Thoracic aorta (tissue), 2 donors: ENCODE data around the gene SRD5A1. TPM values are rescaled to one million over a fixed set of nuclear protein-coding genes. Genes with fewer than 3 reads are reported as not detected.
A peak's percentile ranks its signal among the peaks of the same experiment; 100 is the strongest.

Experiments used
- ATAC-seq: fragments of 150-250 bp; one replicate; pipeline ENCODE4 v1.8.0; 2017; ENCODE audit warnings: low read depth; ENCODE audit not compliant: insufficient number of reproducible peaks, low FRiP score
- DNase-seq: peaks from one replicate; pipeline ENCODE4 v3.0.0-alpha.2; 2020; ENCODE audit warnings: low spot score
- H3K27ac ChIP-seq, 2 donors: fragments of 200-600 bp; sonication (generic); 1 replicate in 1 of 2; 2 replicates in 1 of 2; pipeline ENCODE4 v1.5.1; 2016; ENCODE audit warnings: mild to moderate bottlenecking in 2 of 2, moderate library complexity in 2 of 2
- H3K27me3 ChIP-seq: fragments of 200-600 bp; sonication (generic); replicated peaks from 2 replicates; pipeline ENCODE4 v1.6.0; 2016; ENCODE audit warnings: mild to moderate bottlenecking; ENCODE audit not compliant: insufficient read depth
- H3K36me3 ChIP-seq: fragments of 200-600 bp; sonication (generic); one replicate; pipeline ENCODE4 v1.5.1; 2016
- H3K4me1 ChIP-seq, 2 donors: fragments of 200-600 bp; sonication (generic); 1 replicate in 1 of 2; 2 replicates in 1 of 2; pipeline versions ENCODE4 v1.5.1 to v1.6.0; 2016; ENCODE audit warnings: low read depth in 2 of 2, mild to moderate bottlenecking in 1 of 2; ENCODE audit not compliant: control insufficient read depth in 1 of 2
- H3K4me3 ChIP-seq: fragments of 200-600 bp; sonication (generic); 2 replicates; pipeline ENCODE4 v1.5.1; 2016; ENCODE audit warnings: mild to moderate bottlenecking
- H3K9me3 ChIP-seq: fragments of 200-600 bp; sonication (generic); 2 replicates; pipeline ENCODE4 v1.5.1; 2016
- total RNA-seq, 2 donors: library from RNA; depleted of rRNA; stranded (reverse); fragments of >200 nt; gene quantifications; one replicate each; pipeline versions ENCODE4 v1.1.0 to v1.2.3, GENCODE V29; 2016
- TF ChIP-seq, protein P1 (sequence below): fragments of 200-600 bp; sonication (generic); IDR thresholded peaks from one replicate; pipeline ENCODE4 v1.5.1; 2019; ENCODE audit warnings: antibody characterized with exemption

Gene SRD5A1
- total RNA-seq, 2 donors from 2014 or later: 7.6 to 8.5 TPM

DNA sequence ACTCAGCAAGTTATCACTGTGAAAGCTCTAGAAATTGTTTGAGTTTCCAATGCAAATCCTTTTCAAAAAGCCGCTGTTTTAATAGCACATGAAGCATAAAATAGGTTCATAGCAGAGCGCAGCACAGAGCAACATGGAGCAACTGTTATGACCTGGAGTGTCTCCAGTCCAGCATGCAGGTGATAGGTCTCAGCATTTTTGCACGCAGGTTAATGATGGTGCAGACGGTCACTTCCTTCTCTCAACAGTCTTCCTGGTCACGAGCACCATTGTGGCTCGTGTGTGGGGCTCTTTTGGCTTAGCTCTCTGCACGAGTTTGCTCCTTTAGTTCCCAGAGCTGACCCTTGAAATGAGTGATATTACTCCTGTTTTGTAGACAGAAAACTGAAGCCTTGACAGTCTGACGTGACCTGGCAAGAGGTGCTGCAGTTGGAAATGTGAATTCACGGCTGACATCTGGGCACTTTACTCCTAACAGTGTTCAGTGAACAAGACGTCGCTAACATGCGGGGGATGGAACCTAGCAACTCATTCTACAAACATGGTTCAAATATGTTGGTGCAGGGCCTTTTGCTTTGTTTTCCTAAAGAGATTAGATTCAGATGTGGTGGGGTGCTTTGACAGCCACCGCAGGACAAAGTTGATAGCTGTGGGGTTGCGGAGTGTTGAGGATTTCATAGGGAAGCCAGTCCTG, 90.0 kb downstream of the SRD5A1 start:
- Histone ChIP-seq H3K27ac (peak overlapping the region in 1 of 2 donors; percentile 37), H3K4me1 (peaks cover 41 to 97% of the 10 kb centered on the region in 2 donors), H3K36me3 (no peaks in the 10 kb centered on the region), H3K4me3 (peak overlapping the region; percentile 67), H3K27me3 (no peaks in the 10 kb centered on the region), H3K9me3 (no peaks in the 10 kb centered on the region)
- DNase-seq: no peak
- TF ChIP-seq, protein P1, sequence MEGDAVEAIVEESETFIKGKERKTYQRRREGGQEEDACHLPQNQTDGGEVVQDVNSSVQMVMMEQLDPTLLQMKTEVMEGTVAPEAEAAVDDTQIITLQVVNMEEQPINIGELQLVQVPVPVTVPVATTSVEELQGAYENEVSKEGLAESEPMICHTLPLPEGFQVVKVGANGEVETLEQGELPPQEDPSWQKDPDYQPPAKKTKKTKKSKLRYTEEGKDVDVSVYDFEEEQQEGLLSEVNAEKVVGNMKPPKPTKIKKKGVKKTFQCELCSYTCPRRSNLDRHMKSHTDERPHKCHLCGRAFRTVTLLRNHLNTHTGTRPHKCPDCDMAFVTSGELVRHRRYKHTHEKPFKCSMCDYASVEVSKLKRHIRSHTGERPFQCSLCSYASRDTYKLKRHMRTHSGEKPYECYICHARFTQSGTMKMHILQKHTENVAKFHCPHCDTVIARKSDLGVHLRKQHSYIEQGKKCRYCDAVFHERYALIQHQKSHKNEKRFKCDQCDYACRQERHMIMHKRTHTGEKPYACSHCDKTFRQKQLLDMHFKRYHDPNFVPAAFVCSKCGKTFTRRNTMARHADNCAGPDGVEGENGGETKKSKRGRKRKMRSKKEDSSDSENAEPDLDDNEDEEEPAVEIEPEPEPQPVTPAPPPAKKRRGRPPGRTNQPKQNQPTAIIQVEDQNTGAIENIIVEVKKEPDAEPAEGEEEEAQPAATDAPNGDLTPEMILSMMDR: no peak
- ATAC-seq: no peak

DNA sequence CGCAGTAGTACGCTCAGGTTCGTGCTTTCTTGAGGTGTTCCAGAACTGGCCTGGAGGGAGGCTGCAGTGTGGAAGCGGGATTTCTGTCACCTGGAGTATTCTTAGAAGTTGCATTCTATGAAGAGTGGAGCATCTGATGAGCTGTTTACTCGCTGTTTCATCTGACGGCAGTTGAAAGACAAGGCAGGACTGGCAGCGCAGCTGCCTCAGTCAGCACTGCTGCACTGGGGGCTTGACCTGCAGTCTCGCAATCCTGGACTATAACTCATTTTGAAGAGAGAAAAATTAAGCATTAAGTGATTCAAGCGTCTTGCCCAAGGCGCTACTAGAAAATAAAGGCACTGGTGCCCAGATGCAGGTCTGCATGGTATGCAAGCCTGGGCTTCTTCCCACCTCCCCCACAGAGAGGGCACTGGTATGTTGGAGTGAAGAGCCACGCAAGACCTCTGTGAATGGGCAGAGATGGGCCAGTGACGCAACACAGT, 90.6 kb downstream of the SRD5A1 start:
- DNase-seq (no peak), ATAC-seq (no peak)
- no peak overlapping the region for H3K4me3 ChIP-seq
- no peaks in the 10 kb centered on the region for H3K9me3 ChIP-seq
- TF ChIP-seq, protein P1: no peak
- no peaks in the 10 kb centered on the region for H3K36me3 ChIP-seq
- peaks cover 41 to 98% of the 10 kb centered on the region in 2 donors for H3K4me1 ChIP-seq
- no peaks in the 10 kb centered on the region for H3K27me3 ChIP-seq
- H3K27ac ChIP-seq: no peak overlapping the region

Other genes starting within 250 kb of the SRD5A1 start
- gene UBE2QL1, start 184.6 kb upstream of the SRD5A1 start, total RNA-seq: 1 to 10 TPM; 3.2 to 3.5 TPM
- gene NSUN2, start 396 bp upstream of the SRD5A1 start, total RNA-seq: 10 to 100 TPM; 42.2 to 52.6 TPM
- gene TENT4A, start 80.0 kb downstream of the SRD5A1 start, total RNA-seq: 10 to 100 TPM; 34.5 to 47.6 TPM